ENCODE data around the gene SNF8.

SNF8 gene

DNA sequence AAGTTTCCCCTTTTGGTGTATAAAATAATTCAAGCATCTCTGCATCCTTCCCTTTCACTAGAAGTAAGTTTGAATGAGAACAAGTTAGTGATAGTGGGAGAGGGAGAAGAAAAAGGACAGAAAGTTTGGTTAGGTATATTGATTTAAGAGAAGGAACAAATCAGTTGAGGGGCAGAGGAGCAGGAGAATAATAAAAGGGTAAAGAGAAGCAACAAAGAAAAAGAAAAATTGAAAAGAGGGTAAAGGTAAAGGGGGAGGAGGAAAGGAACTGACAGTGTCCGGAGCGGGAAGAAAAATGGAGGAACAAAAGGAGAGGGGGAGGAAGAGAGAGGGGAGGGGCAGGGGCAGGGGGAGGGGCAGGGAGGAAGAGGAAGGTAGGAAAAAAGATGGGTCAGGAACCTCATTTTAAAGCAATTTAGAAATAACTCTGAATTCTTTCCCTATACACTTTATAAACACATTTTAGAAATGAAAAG lies 46.3 kb upstream of the SNF8 start (continued):
- TF ChIP-seq ZNF121 (tag by site-specific recombination; IDR thresholded peaks at IDR 0.05) = no peak
- TF ChIP-seq, protein P1, sequence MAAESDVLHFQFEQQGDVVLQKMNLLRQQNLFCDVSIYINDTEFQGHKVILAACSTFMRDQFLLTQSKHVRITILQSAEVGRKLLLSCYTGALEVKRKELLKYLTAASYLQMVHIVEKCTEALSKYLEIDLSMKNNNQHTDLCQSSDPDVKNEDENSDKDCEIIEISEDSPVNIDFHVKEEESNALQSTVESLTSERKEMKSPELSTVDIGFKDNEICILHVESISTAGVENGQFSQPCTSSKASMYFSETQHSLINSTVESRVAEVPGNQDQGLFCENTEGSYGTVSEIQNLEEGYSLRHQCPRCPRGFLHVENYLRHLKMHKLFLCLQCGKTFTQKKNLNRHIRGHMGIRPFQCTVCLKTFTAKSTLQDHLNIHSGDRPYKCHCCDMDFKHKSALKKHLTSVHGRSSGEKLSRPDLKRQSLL (tag by site-specific recombination; IDR thresholded peaks at IDR 0.05) = no peak
- TF ChIP-seq KLF16 (tag by site-specific recombination; IDR thresholded peaks at IDR 0.05) = no peak
- no peak for TF ChIP-seq ZNF701 (tag by site-specific recombination; IDR thresholded peaks at IDR 0.05)
- TF ChIP-seq ZFP3 (tag by site-specific recombination; IDR thresholded peaks at IDR 0.05; ENCODE audit: low read depth) = no peak
- TF ChIP-seq, protein P2, sequence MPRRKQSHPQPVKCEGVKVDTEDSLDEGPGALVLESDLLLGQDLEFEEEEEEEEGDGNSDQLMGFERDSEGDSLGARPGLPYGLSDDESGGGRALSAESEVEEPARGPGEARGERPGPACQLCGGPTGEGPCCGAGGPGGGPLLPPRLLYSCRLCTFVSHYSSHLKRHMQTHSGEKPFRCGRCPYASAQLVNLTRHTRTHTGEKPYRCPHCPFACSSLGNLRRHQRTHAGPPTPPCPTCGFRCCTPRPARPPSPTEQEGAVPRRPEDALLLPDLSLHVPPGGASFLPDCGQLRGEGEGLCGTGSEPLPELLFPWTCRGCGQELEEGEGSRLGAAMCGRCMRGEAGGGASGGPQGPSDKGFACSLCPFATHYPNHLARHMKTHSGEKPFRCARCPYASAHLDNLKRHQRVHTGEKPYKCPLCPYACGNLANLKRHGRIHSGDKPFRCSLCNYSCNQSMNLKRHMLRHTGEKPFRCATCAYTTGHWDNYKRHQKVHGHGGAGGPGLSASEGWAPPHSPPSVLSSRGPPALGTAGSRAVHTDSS (tag by site-specific recombination; IDR thresholded peaks at IDR 0.05) = peak; percentile 71
- no peak for TF ChIP-seq ZBTB20 (tag by site-specific recombination; IDR thresholded peaks at IDR 0.05)
- no peak for TF ChIP-seq ZNF677 (tag by site-specific recombination; IDR thresholded peaks at IDR 0.05)
- TF ChIP-seq, protein P3, sequence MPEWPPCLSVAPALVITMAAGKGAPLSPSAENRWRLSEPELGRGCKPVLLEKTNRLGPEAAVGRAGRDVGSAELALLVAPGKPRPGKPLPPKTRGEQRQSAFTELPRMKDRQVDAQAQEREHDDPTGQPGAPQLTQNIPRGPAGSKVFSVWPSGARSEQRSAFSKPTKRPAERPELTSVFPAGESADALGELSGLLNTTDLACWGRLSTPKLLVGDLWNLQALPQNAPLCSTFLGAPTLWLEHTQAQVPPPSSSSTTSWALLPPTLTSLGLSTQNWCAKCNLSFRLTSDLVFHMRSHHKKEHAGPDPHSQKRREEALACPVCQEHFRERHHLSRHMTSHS (tag by site-specific recombination; IDR thresholded peaks at IDR 0.05) = no peak
- TF ChIP-seq HOXA7 (CRISPR knock-in tag; IDR thresholded peaks at IDR 0.05; ENCODE audit: borderline replicate concordance) = no peak
- TF ChIP-seq, protein P4, sequence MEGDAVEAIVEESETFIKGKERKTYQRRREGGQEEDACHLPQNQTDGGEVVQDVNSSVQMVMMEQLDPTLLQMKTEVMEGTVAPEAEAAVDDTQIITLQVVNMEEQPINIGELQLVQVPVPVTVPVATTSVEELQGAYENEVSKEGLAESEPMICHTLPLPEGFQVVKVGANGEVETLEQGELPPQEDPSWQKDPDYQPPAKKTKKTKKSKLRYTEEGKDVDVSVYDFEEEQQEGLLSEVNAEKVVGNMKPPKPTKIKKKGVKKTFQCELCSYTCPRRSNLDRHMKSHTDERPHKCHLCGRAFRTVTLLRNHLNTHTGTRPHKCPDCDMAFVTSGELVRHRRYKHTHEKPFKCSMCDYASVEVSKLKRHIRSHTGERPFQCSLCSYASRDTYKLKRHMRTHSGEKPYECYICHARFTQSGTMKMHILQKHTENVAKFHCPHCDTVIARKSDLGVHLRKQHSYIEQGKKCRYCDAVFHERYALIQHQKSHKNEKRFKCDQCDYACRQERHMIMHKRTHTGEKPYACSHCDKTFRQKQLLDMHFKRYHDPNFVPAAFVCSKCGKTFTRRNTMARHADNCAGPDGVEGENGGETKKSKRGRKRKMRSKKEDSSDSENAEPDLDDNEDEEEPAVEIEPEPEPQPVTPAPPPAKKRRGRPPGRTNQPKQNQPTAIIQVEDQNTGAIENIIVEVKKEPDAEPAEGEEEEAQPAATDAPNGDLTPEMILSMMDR (tag by site-specific recombination; IDR thresholded peaks at IDR 0.05) = no peak
- no peak for TF ChIP-seq KLF9 (tag by site-specific recombination; IDR thresholded peaks at IDR 0.05; ENCODE audit: low read depth)
- TF ChIP-seq SP3 (tag by site-specific recombination; IDR thresholded peaks at IDR 0.05) = peak; percentile 66
- TF ChIP-seq ZNF24 (tag by site-specific recombination; IDR thresholded peaks at IDR 0.05) = no peak
- no peak for TF ChIP-seq ZNF404 (tag by site-specific recombination; IDR thresholded peaks at IDR 0.05)
- TF ChIP-seq ZBTB7A (tag by site-specific recombination; IDR thresholded peaks at IDR 0.05; ENCODE audit: low read depth) = no peak
- TF ChIP-seq, protein P5, sequence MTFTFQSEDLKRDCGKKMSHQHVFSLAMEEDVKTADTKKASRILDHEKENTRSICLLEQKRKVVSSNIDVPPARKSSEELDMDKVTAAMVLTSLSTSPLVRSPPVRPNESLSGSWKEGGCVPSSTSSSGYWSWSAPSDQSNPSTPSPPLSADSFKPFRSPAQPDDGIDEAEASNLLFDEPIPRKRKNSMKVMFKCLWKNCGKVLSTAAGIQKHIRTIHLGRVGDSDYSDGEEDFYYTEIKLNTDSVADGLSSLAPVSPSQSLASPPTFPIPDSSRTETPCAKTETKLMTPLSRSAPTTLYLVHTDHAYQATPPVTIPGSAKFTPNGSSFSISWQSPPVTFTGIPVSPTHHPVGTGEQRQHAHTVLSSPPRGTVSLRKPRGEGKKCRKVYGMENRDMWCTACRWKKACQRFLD (tag by site-specific recombination; IDR thresholded peaks at IDR 0.05) = no peak
- peak; percentile 73 for TF ChIP-seq ZNF366 (tag by site-specific recombination; conservative IDR thresholded peaks at IDR 0.05)
- TF ChIP-seq GLIS2 (tag by site-specific recombination; IDR thresholded peaks at IDR 0.05) = no peak
- TF ChIP-seq ZNF510 (tag by site-specific recombination; IDR thresholded peaks at IDR 0.05; ENCODE audit: insufficient replicate concordance) = no peak
- 0 out of 2 replicates have a peak, but pooled peaks have one; percentile 31 for TF ChIP-seq ZNF10 (tag by site-specific recombination; IDR thresholded peaks at IDR 0.05)
- no peak for TF ChIP-seq ZNF624 (tag by site-specific recombination; IDR thresholded peaks at IDR 0.05)
- TF ChIP-seq, protein P6, sequence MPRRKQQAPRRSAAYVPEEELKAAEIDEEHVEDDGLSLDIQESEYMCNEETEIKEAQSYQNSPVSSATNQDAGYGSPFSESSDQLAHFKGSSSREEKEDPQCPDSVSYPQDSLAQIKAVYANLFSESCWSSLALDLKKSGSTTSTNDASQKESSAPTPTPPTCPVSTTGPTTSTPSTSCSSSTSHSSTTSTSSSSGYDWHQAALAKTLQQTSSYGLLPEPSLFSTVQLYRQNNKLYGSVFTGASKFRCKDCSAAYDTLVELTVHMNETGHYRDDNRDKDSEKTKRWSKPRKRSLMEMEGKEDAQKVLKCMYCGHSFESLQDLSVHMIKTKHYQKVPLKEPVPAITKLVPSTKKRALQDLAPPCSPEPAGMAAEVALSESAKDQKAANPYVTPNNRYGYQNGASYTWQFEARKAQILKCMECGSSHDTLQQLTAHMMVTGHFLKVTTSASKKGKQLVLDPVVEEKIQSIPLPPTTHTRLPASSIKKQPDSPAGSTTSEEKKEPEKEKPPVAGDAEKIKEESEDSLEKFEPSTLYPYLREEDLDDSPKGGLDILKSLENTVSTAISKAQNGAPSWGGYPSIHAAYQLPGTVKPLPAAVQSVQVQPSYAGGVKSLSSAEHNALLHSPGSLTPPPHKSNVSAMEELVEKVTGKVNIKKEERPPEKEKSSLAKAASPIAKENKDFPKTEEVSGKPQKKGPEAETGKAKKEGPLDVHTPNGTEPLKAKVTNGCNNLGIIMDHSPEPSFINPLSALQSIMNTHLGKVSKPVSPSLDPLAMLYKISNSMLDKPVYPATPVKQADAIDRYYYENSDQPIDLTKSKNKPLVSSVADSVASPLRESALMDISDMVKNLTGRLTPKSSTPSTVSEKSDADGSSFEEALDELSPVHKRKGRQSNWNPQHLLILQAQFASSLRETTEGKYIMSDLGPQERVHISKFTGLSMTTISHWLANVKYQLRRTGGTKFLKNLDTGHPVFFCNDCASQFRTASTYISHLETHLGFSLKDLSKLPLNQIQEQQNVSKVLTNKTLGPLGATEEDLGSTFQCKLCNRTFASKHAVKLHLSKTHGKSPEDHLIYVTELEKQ (tag by site-specific recombination; IDR thresholded peaks at IDR 0.05; ENCODE audit: borderline replicate concordance) = no peak
- no peak for TF ChIP-seq ZNF629 (tag by site-specific recombination; IDR thresholded peaks at IDR 0.05)
- TF ChIP-seq ZNF529 (tag by site-specific recombination; IDR thresholded peaks at IDR 0.05; ENCODE audit: insufficient replicate concordance) = no peak
- TF ChIP-seq ZNF660 (tag by site-specific recombination; IDR thresholded peaks at IDR 0.05) = no peak
- peak; percentile 43; the same call in 1 of the 2 replicates for TF ChIP-seq ZBTB17 (tag by site-specific recombination; IDR thresholded peaks at IDR 0.05)
- TF ChIP-seq, protein P7, sequence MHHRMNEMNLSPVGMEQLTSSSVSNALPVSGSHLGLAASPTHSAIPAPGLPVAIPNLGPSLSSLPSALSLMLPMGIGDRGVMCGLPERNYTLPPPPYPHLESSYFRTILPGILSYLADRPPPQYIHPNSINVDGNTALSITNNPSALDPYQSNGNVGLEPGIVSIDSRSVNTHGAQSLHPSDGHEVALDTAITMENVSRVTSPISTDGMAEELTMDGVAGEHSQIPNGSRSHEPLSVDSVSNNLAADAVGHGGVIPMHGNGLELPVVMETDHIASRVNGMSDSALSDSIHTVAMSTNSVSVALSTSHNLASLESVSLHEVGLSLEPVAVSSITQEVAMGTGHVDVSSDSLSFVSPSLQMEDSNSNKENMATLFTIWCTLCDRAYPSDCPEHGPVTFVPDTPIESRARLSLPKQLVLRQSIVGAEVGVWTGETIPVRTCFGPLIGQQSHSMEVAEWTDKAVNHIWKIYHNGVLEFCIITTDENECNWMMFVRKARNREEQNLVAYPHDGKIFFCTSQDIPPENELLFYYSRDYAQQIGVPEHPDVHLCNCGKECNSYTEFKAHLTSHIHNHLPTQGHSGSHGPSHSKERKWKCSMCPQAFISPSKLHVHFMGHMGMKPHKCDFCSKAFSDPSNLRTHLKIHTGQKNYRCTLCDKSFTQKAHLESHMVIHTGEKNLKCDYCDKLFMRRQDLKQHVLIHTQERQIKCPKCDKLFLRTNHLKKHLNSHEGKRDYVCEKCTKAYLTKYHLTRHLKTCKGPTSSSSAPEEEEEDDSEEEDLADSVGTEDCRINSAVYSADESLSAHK (tag by site-specific recombination; IDR thresholded peaks at IDR 0.05) = no peak
- TF ChIP-seq ZBTB1 (tag by site-specific recombination; IDR thresholded peaks at IDR 0.05) = no peak

Measured in HEK293 (cell line).